ENCODE results near the gene GAL3ST3.
"Not testable (repeated sequence)": the region's sequence is repeated elsewhere in the genome, so short reads cannot be mapped to it uniquely, and the experiment has no call there.

GAL3ST3 gene

GRCh38 chr11:66044757-66045156 lies 4.2 kb downstream of the GAL3ST3 start:
- no peak for DNase-seq (ENCODE audit: low read depth)

- DNase-seq (ENCODE audit: low read depth), result no peak
These were observed 5.7 kb downstream of the GAL3ST3 start for GRCh38 chr11:66042996-66043906.

GRCh38 chr11:66042227-66042995 lies 6.5 kb downstream of the GAL3ST3 start:
- DNase-seq (ENCODE audit: low read depth), result no peak

GRCh38 chr11:66039765-66040164 lies 9.2 kb downstream of the GAL3ST3 start:
- DNase-seq (ENCODE audit: low read depth), result no peak

GRCh38 chr11:66037327-66037726 lies 11.6 kb downstream of the GAL3ST3 start:
- no peak for DNase-seq (ENCODE audit: low read depth)

- DNase-seq (ENCODE audit: low read depth), result no peak
These were observed 12.6 kb downstream of the GAL3ST3 start for GRCh38 chr11:66036334-66036710.

- no peak for DNase-seq (ENCODE audit: low read depth)
These were observed 13.2 kb downstream of the GAL3ST3 start for GRCh38 chr11:66035653-66036333.

- no peak for DNase-seq (ENCODE audit: low read depth)
These were observed 15.8 kb downstream of the GAL3ST3 start for GRCh38 chr11:66032957-66033735.

GRCh38 chr11:66026017-66026529 lies 22.9 kb downstream of the GAL3ST3 start, which contains the start of gene CATSPER1:
CATSPER1 (minus strand) TSS chr11:66026479; CDS start chr11:66026379, 100 bp downstream.
- no peak for DNase-seq (ENCODE audit: low read depth)

- DNase-seq (ENCODE audit: low read depth), result not testable (repeated sequence)
These were observed 25.8 kb downstream of the GAL3ST3 start for GRCh38 chr11:66023186-66023440.

GRCh38 chr11:66022401-66023185 lies 26.4 kb downstream of the GAL3ST3 start:
- DNase-seq (ENCODE audit: low read depth), result peak; percentile 78

GRCh38 chr11:66020618-66021357 lies 28.2 kb downstream of the GAL3ST3 start:
- DNase-seq (ENCODE audit: low read depth), result no peak

GRCh38 chr11:66020212-66020611 lies 28.7 kb downstream of the GAL3ST3 start:
- DNase-seq (ENCODE audit: low read depth), result no peak

GRCh38 chr11:66017321-66017720 lies 31.6 kb downstream of the GAL3ST3 start:
- DNase-seq (ENCODE audit: low read depth), result no peak

- DNase-seq (ENCODE audit: low read depth), result no peak
These were observed 32.2 kb downstream of the GAL3ST3 start for GRCh38 chr11:66016793-66017177.

GRCh38 chr11:66015936-66016792 lies 32.8 kb downstream of the GAL3ST3 start:
- no peak for DNase-seq (ENCODE audit: low read depth)

- DNase-seq (ENCODE audit: low read depth), result no peak
These were observed 33.5 kb downstream of the GAL3ST3 start for GRCh38 chr11:66015454-66015881.

GRCh38 chr11:66014804-66015453 lies 34.0 kb downstream of the GAL3ST3 start:
- DNase-seq (ENCODE audit: low read depth), result no peak

- DNase-seq (ENCODE audit: low read depth), result no peak
These were observed 35.2 kb downstream of the GAL3ST3 start for GRCh38 chr11:66013762-66014100.

Measured in stimulated activated CD8-positive, alpha-beta memory T cell treated with anti-CD3 and anti-CD28 coated beads, Interleukin-15, amount 100 ng/mL, for 24 hours (primary cell).